PC-3 (cell line): ENCODE results near the gene GUCA2A. TPM values are rescaled to one million over a fixed set of nuclear protein-coding genes. Genes with fewer than 3 reads are reported as not detected.

Experiments
- ATAC-seq: fragments of 200-7000 bp; cut with Tn5 transposase; 2 replicates; pipeline ENCODE4 v1.9.1; 2020; ENCODE audit warnings: mild to moderate bottlenecking, moderate library complexity
- BruUV-seq: library from RNA; stranded (reverse); fragments of 400-500 nt; replicated peaks from 2 replicates; lab custom pipeline; 2021; lab: Mats Ljungman, UMichigan
- CTCF ChIA-PET: fragments of 300-600 bp; sonication (Branson Sonifier 250); formaldehyde crosslinking; loops from one replicate; lab custom pipeline; 2022; ENCODE audit warnings: antibody characterized with exemption; lab: Charles Lee
- POLR2A ChIA-PET: fragments of 300-600 bp; sonication (Branson Sonifier 250); formaldehyde crosslinking; loops from one replicate; lab custom pipeline; 2022; ENCODE audit warnings: antibody characterized with exemption; ENCODE audit not compliant: unreplicated experiment; lab: Charles Lee
- DNase-seq: peaks from one replicate; pipeline ENCODE4 v3.0.0-alpha.2; 2015
- H2AFZ ChIP-seq: fragments of 300-600 bp; sonication (generic); 2 replicates; pipeline ENCODE4 v1.6.0; 2016; ENCODE audit warnings: antibody characterized with exemption, low read length
- H3F3A ChIP-seq: fragments of 300-600 bp; sonication (generic); one replicate; pipeline ENCODE4 v1.6.0; 2017; ENCODE audit warnings: antibody characterized with exemption, low read length, control low read depth, mild to moderate bottlenecking; ENCODE audit not compliant: unreplicated experiment
- H3K27ac ChIP-seq: fragments of 300-600 bp; sonication (generic); 2 replicates; pipeline ENCODE4 v1.5.1; 2016; ENCODE audit warnings: mild to moderate bottlenecking, low read length
- H3K27me3 ChIP-seq: fragments of 300-600 bp; sonication (generic); 2 replicates; pipeline ENCODE4 v1.6.1; 2016; ENCODE audit warnings: low read length, mixed read lengths
- H3K36me3 ChIP-seq: fragments of 300-600 bp; sonication (generic); 2 replicates; pipeline ENCODE4 v1.6.1; 2016; ENCODE audit warnings: low read depth, mixed run types, low read length, mixed read lengths
- H3K4me1 ChIP-seq: fragments of 300-600 bp; sonication (generic); 2 replicates; pipeline ENCODE4 v1.5.1; 2016; ENCODE audit warnings: low read length; ENCODE audit not compliant: insufficient read depth
- H3K4me2 ChIP-seq: fragments of 300-600 bp; sonication (generic); 2 replicates; pipeline ENCODE4 v1.6.0; 2016; ENCODE audit warnings: low read length
- H3K4me3 ChIP-seq: fragments of 300-600 bp; sonication (generic); 2 replicates; pipeline ENCODE4 v1.5.1; 2016; ENCODE audit warnings: mild to moderate bottlenecking, low read length, mixed read lengths
- H3K79me2 ChIP-seq: fragments of 300-600 bp; sonication (generic); 2 replicates; pipeline ENCODE4 v1.6.1; 2017; ENCODE audit warnings: low read length, mixed read lengths
- H3K9ac ChIP-seq: fragments of 300-600 bp; sonication (generic); 2 replicates; pipeline ENCODE4 v1.6.0; 2016; ENCODE audit warnings: mild to moderate bottlenecking, low read length
- H3K9me2 ChIP-seq: fragments of 300-600 bp; sonication (generic); replicated peaks from 2 replicates; pipeline ENCODE4 v1.6.1; 2016; ENCODE audit warnings: mixed run types, low read length, mixed read lengths
- H3K9me3 ChIP-seq: fragments of 300-600 bp; sonication (generic); 2 replicates; pipeline ENCODE4 v1.6.1; 2016; ENCODE audit warnings: low read length, mixed read lengths
- H4K20me1 ChIP-seq: fragments of 300-600 bp; sonication (generic); 2 replicates; pipeline ENCODE4 v1.6.1; 2016; ENCODE audit warnings: low read length, mixed read lengths
- EZH2 ChIP-seq: fragments of 300-600 bp; sonication (generic); IDR thresholded peaks from one replicate; pipeline ENCODE4 v1.6.1; 2017; ENCODE audit warnings: antibody characterized with exemption, mild to moderate bottlenecking, low read length; ENCODE audit not compliant: unreplicated experiment
- EZH2phosphoT487 ChIP-seq: fragments of 300-600 bp; sonication (generic); IDR thresholded peaks from 2 replicates; pipeline ENCODE4 v1.6.1; 2018; ENCODE audit warnings: mild to moderate bottlenecking, antibody characterized with exemption, low read length, borderline replicate concordance
- intact Hi-C: fragments of 100-400 bp; cut with micrococcal nuclease; formaldehyde crosslinking; loops from 2 replicates; pipeline ENCODE4 v1.9.0; 2023
- total RNA-seq: library from RNA; depleted of rRNA; stranded (reverse); fragments of >200 nt; gene quantifications from 2 replicates; pipeline ENCODE4 v1.2.3, GENCODE V29; 2014
- TF ChIP-seq, protein P1 (sequence below): fragments of 300-600 bp; sonication (generic); conservative IDR thresholded peaks from 2 replicates; pipeline ENCODE4 v1.5.1; 2017; ENCODE audit warnings: antibody characterized with exemption, low read depth, mild to moderate bottlenecking, low read length

GUCA2A gene
- total RNA-seq, 1 experiment from 2014 or later = not detected

DNA sequence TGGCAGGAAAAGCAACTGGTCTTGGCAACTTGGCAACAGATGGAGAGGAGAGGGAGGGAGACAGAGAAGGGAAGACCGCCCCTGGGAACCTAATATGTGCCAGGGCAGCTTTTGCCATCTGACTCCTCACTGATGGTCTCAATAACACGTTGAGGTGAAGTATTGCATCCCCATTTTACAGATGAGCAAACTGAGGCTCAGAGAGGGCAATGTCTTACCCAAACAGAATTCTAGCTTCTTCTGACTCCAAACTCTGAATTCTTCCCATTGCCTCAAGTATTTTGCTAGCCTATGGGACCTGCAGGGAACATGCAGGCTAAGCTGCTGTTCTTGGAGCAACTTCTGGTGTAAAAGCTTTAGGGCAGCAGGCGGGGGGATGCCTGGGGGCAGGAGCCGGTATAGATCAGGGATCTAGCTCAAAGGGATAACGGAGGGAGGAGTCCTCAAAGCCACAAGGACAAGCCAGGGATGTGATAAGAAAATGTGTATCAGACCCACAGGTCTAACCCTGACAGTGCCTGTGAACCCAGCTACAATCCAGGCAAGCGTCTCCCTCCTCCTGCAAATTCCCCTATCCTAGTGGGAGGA, 7.2 kb upstream of the GUCA2A start:
- H4K20me1 ChIP-seq = no peaks in the 10 kb centered on the region
- no peaks in the 10 kb centered on the region for H3K36me3 ChIP-seq
- BruUV-seq = no TSS peak
- ChIA-PET CTCF (no interaction called here), POLR2A (no interaction called here)
- no peak overlapping the region for H3K4me3 ChIP-seq
- no peaks in the 10 kb centered on the region for H3K9me3 ChIP-seq
- H3K4me1 ChIP-seq = peaks cover 62% of the 10 kb centered on the region
- peaks cover 4% of the 10 kb centered on the region for H3F3A ChIP-seq
- TF ChIP-seq EZH2phosphoT487 (no peak), EZH2 (no peak)
- TF ChIP-seq, protein P1, sequence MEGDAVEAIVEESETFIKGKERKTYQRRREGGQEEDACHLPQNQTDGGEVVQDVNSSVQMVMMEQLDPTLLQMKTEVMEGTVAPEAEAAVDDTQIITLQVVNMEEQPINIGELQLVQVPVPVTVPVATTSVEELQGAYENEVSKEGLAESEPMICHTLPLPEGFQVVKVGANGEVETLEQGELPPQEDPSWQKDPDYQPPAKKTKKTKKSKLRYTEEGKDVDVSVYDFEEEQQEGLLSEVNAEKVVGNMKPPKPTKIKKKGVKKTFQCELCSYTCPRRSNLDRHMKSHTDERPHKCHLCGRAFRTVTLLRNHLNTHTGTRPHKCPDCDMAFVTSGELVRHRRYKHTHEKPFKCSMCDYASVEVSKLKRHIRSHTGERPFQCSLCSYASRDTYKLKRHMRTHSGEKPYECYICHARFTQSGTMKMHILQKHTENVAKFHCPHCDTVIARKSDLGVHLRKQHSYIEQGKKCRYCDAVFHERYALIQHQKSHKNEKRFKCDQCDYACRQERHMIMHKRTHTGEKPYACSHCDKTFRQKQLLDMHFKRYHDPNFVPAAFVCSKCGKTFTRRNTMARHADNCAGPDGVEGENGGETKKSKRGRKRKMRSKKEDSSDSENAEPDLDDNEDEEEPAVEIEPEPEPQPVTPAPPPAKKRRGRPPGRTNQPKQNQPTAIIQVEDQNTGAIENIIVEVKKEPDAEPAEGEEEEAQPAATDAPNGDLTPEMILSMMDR = no peak
- no peaks in the 10 kb centered on the region for H3K27me3 ChIP-seq
- no peak overlapping the region for H3K9ac ChIP-seq
- H3K27ac ChIP-seq = no peak overlapping the region
- H2AFZ ChIP-seq = no peak overlapping the region
- no peaks in the 10 kb centered on the region for H3K79me2 ChIP-seq
- DNase-seq = no peak
- H3K9me2 ChIP-seq = no peaks in the 10 kb centered on the region
- intact Hi-C loops = loop anchor here (5.0 to 10.0 kb wide), 3 partner anchors 134 to 597 kb away; no protein-coding TSS in a partner anchor
- no peak for ATAC-seq
- H3K4me2 ChIP-seq = no peak overlapping the region

DNA sequence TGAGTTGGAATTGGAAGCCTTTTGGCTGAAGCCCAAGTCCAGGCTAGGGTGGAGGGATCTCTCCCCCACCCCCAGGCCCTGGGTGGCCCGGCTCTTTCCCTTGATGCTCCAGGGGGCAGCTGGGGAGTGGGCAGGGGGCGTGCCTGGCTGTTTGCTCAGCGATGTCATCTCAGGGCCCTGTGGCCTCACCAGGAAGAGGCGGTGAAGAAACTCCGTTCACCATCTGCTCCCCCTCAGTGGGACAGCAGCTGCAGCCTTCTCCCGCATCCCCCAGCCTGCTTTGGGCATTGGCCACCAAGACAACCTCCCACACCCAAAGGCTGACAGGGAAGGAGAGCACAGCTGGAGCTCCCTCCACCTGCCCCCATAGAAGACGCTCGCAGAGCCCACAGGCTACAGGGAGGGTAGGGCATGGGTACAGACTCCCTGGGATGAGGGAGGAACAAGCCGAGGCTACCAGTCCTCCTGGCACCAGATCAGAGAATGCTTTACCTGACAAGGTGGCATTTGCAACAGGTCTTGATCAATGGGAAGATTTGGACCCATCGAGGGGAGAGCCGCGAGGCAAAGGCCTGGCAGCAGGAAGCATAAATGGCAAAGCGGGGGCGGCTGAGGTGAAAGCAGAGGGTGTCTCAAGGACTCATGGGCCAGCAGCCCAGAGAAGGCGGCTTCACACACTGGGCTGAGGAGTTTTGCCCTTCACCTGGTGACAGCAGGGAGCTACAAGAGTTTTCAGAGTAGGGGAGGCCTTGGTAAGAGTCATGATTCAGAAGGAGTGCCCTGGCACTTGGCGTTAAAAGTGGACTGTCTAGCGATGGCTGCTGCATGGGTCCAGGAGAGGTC, 6.5 kb upstream of the GUCA2A start:
- no peaks in the 10 kb centered on the region for H3K36me3 ChIP-seq
- H3K9me3 ChIP-seq = no peaks in the 10 kb centered on the region
- no peaks in the 10 kb centered on the region for H3K9me2 ChIP-seq
- ChIA-PET CTCF (no interaction called here), POLR2A (no interaction called here)
- DNase-seq = no peak
- H3K27ac ChIP-seq = no peak overlapping the region
- peaks cover 64% of the 10 kb centered on the region for H3K4me1 ChIP-seq
- no peak overlapping the region for H2AFZ ChIP-seq
- no peaks in the 10 kb centered on the region for H3K79me2 ChIP-seq
- no peak overlapping the region for H3K9ac ChIP-seq
- no TSS peak for BruUV-seq
- no peaks in the 10 kb centered on the region for H3K27me3 ChIP-seq
- no peak overlapping the region for H3K4me2 ChIP-seq
- TF ChIP-seq EZH2 (no peak), EZH2phosphoT487 (no peak)
- TF ChIP-seq, protein P1 = no peak
- ATAC-seq = no peak
- H3F3A ChIP-seq = peaks cover 4% of the 10 kb centered on the region
- intact Hi-C loops = loop anchor here (5.0 to 10.0 kb wide), 3 partner anchors 134 to 596 kb away; no protein-coding TSS in a partner anchor
- no peaks in the 10 kb centered on the region for H4K20me1 ChIP-seq
- no peak overlapping the region for H3K4me3 ChIP-seq
